H9 (cell line): ENCODE results near the gene ARHGAP25. TPM values are rescaled to one million over a fixed set of nuclear protein-coding genes. Genes with fewer than 3 reads are reported as not detected.

Experiments
- DNase-seq: peaks from one replicate; pipeline ENCODE4 v3.0.0-alpha.2; 2017
- H2AFZ ChIP-seq: one replicate; pipeline ENCODE4 v1.6.1; 2013; ENCODE audit warnings: mild to moderate bottlenecking, low read length, control low read depth, moderate library complexity
- H2AK5ac ChIP-seq: 2 replicates; pipeline ENCODE4 v1.6.1; 2013; ENCODE audit warnings: low read length, control low read depth, mixed read lengths; ENCODE audit not compliant: insufficient read length
- H2BK120ac ChIP-seq: one replicate; pipeline ENCODE4 v1.6.1; 2013; ENCODE audit warnings: low read depth, mild to moderate bottlenecking, low read length, control low read depth, inconsistent platforms; ENCODE audit not compliant: poor library complexity, severe bottlenecking
- H2BK12ac ChIP-seq: 2 replicates; pipeline ENCODE4 v1.6.1; 2013; ENCODE audit warnings: low read length, control low read depth, mixed read lengths, low read depth; ENCODE audit not compliant: insufficient read length
- H2BK15ac ChIP-seq: 2 replicates; pipeline ENCODE4 v1.6.1; 2013; ENCODE audit warnings: low read depth, low read length, control low read depth
- H2BK20ac ChIP-seq: one replicate; pipeline ENCODE4 v1.6.1; 2013; ENCODE audit warnings: low read depth, mild to moderate bottlenecking, low read length, control low read depth, inconsistent platforms; ENCODE audit not compliant: poor library complexity, severe bottlenecking
- H2BK5ac ChIP-seq: 2 replicates; pipeline ENCODE4 v1.6.1; 2013; ENCODE audit warnings: low read length, control low read depth, mixed read lengths; ENCODE audit not compliant: insufficient read length
- H3K14ac ChIP-seq: 2 replicates; pipeline ENCODE4 v1.6.1; 2013; ENCODE audit warnings: low read length, control low read depth; ENCODE audit not compliant: insufficient read depth
- H3K18ac ChIP-seq: 2 replicates; pipeline ENCODE4 v1.6.1; 2013; ENCODE audit warnings: low read depth, mild to moderate bottlenecking, mixed read lengths, low read length, control low read depth; ENCODE audit not compliant: insufficient read length
- H3K23ac ChIP-seq: 2 replicates; pipeline ENCODE4 v1.6.1; 2013; ENCODE audit warnings: low read length, control low read depth, mixed read lengths, low read depth; ENCODE audit not compliant: insufficient read length
- H3K23me2 ChIP-seq: 2 replicates; pipeline ENCODE4 v1.6.1; 2013; ENCODE audit warnings: low read depth, mild to moderate bottlenecking, mixed read lengths, low read length, control low read depth; ENCODE audit not compliant: insufficient read length, poor library complexity, severe bottlenecking
- H3K27ac ChIP-seq: 2 replicates; pipeline ENCODE4 v1.5.1; 2013; ENCODE audit warnings: low read length, control low read depth, mixed read lengths, low read depth; ENCODE audit not compliant: insufficient read length
- H3K27me3 ChIP-seq: 2 replicates; pipeline ENCODE4 v1.6.1; 2013; ENCODE audit warnings: low read length, control low read depth, inconsistent platforms; ENCODE audit not compliant: insufficient read depth
- H3K4ac ChIP-seq: 2 replicates; pipeline ENCODE4 v1.6.1; 2013; ENCODE audit warnings: low read depth, mild to moderate bottlenecking, control low read depth, inconsistent platforms, low read length, moderate library complexity
- H3K4me1 ChIP-seq: 2 replicates; pipeline ENCODE4 v1.6.1; 2013; ENCODE audit warnings: low read length, control low read depth, inconsistent platforms; ENCODE audit not compliant: insufficient read depth
- H3K4me2 ChIP-seq: 2 replicates; pipeline ENCODE4 v1.6.1; 2013; ENCODE audit warnings: low read length, control low read depth, mixed read lengths; ENCODE audit not compliant: insufficient read length, insufficient read depth
- H3K56ac ChIP-seq: 2 replicates; pipeline ENCODE4 v1.6.1; 2013; ENCODE audit warnings: low read depth, mild to moderate bottlenecking, mixed read lengths, low read length, control low read depth; ENCODE audit not compliant: insufficient read length
- H3K79me1 ChIP-seq: 2 replicates; pipeline ENCODE4 v1.6.1; 2013; ENCODE audit warnings: low read depth, mild to moderate bottlenecking, moderate library complexity, low read length, control low read depth, inconsistent platforms; ENCODE audit not compliant: insufficient read depth, poor library complexity, severe bottlenecking
- H3K79me2 ChIP-seq: 2 replicates; pipeline ENCODE4 v1.6.1; 2013; ENCODE audit warnings: low read length, control low read depth, inconsistent platforms; ENCODE audit not compliant: insufficient read depth
- H3K9ac ChIP-seq: 2 replicates; pipeline ENCODE4 v1.6.1; 2013; ENCODE audit warnings: low read length, control low read depth, mixed read lengths; ENCODE audit not compliant: insufficient read length; ENCODE audit errors: extremely low read depth
- H3K9me3 ChIP-seq: one replicate; pipeline ENCODE4 v1.6.1; 2013; ENCODE audit warnings: low read depth, low read length, inconsistent platforms; ENCODE audit not compliant: control insufficient read depth
- H3T11ph ChIP-seq: one replicate; pipeline ENCODE4 v1.6.1; 2013; ENCODE audit warnings: mild to moderate bottlenecking, low read length, control low read depth, inconsistent platforms
- H4K20me1 ChIP-seq: one replicate; pipeline ENCODE4 v1.6.1; 2013; ENCODE audit not compliant: control insufficient read depth, insufficient read length, insufficient read depth
- H4K5ac ChIP-seq: 2 replicates; pipeline ENCODE4 v1.6.1; 2013; ENCODE audit warnings: low read depth, mild to moderate bottlenecking, mixed read lengths, low read length, control low read depth; ENCODE audit not compliant: insufficient read length
- H4K8ac ChIP-seq: replicated peaks from 2 replicates; pipeline ENCODE4 v1.6.1; 2013; ENCODE audit warnings: low read length, control low read depth, mixed read lengths, low read depth; ENCODE audit not compliant: insufficient read length
- H4K91ac ChIP-seq: 2 replicates; pipeline ENCODE4 v1.6.1; 2013; ENCODE audit warnings: low read depth, mild to moderate bottlenecking, moderate library complexity, mixed read lengths, low read length, control low read depth; ENCODE audit not compliant: insufficient read length
- H3K27ac Mint-ChIP-seq, 3 experiments: 2 replicates in 2 of 3; 3 replicates in 1 of 3; pipeline ENCODE4 v1.8.0; 2020 to 2021; ENCODE audit warnings: mixed read lengths in 3 of 3, mild to moderate bottlenecking in 1 of 3, moderate library complexity in 1 of 3
- H3K27me3 Mint-ChIP-seq: 2 replicates; pipeline ENCODE4 v1.8.0; 2021; ENCODE audit warnings: low read depth, mild to moderate bottlenecking, moderate library complexity, mixed read lengths
- H3K36me3 Mint-ChIP-seq, 3 experiments: 2 replicates in 2 of 3; 3 replicates in 1 of 3; pipeline ENCODE4 v1.8.0; 2020 to 2021; ENCODE audit warnings: low read depth in 3 of 3, mixed read lengths in 3 of 3; ENCODE audit not compliant: insufficient read depth in 1 of 3
- H3K4me1 Mint-ChIP-seq, 2 experiments: 2 replicates each; pipeline ENCODE4 v1.8.0; 2020; ENCODE audit warnings: mixed read lengths in 2 of 2
- H3K4me3 Mint-ChIP-seq, 2 experiments: 2 replicates in 1 of 2; 3 replicates in 1 of 2; pipeline ENCODE4 v1.8.0; 2020 to 2021; ENCODE audit warnings: mild to moderate bottlenecking in 2 of 2, mixed read lengths in 2 of 2, moderate library complexity in 1 of 2
- H3K9me3 Mint-ChIP-seq, 2 experiments: 2 replicates in 1 of 2; 3 replicates in 1 of 2; pipeline ENCODE4 v1.8.0; 2020; ENCODE audit warnings: mild to moderate bottlenecking in 2 of 2, mixed read lengths in 2 of 2, moderate library complexity in 1 of 2
- CTCF ChIP-seq: fragments of 200-600 bp; sonication (generic); conservative IDR thresholded peaks from 3 replicates; pipeline ENCODE4 v1.8.0; 2021; ENCODE audit warnings: antibody characterized with exemption, mild to moderate bottlenecking
- WGBS: extraction: QIAGEN DNeasy Blood & Tissue Kit; methylation state at CpG from one replicate; pipeline ENCODE4 v1.1.7; 2013; ENCODE audit warnings: missing lambda C conversion rate, low lambda C conversion rate, mixed read lengths; ENCODE audit not compliant: insufficient read length; ENCODE audit errors: extremely low coverage; 5-methylcytosine and 5-hydroxymethylcytosine counted together
- total RNA-seq: library from RNA; stranded (reverse); gene quantifications from 2 replicates; pipeline ENCODE4 v1.2.1, GENCODE V29; 2021

ARHGAP25 gene
- total RNA-seq, 1 experiment from 2014 or later: 1.3 TPM

GRCh38 chr2:68764806-68765311 is 30.2 kb downstream of the ARHGAP25 start:
- Histone ChIP-seq H3K23ac (no peak overlapping the region), H3K14ac (peak overlapping the region; percentile 32), H2BK15ac (no peak overlapping the region), H2BK12ac (no peak overlapping the region), H2BK120ac (no peak overlapping the region), H3K79me1 (no peaks in the 10 kb centered on the region), H4K20me1 (no peaks in the 10 kb centered on the region), H3K23me2 (no peaks in the 10 kb centered on the region), H3K9me3 (no peaks in the 10 kb centered on the region), H2BK20ac (no peak overlapping the region), H2AFZ (no peak overlapping the region), H4K91ac (no peak overlapping the region), H4K8ac (no peak overlapping the region), H3K9ac (no peak overlapping the region), H3K27me3 (no peaks in the 10 kb centered on the region), H3K79me2 (no peaks in the 10 kb centered on the region), H4K5ac (no peak overlapping the region), H2BK5ac (no peak overlapping the region), H3K4me2 (no peak overlapping the region), H3K18ac (no peak overlapping the region), H3K56ac (no peak overlapping the region), H3K27ac (no peak overlapping the region), H3T11ph (no peak overlapping the region), H3K4me1 (peaks cover 5% of the 10 kb centered on the region), H2AK5ac (no peak overlapping the region), H3K4ac (no peak overlapping the region)
- no peak for TF ChIP-seq CTCF
- Mint-ChIP-seq H3K27me3 (no peaks in the 10 kb centered on the region), H3K4me3 (0 out of 5 replicates have a peak overlapping the region, but pooled peaks of 1 of the 2 experiments have one; percentile 31), H3K36me3 (no peaks in the 10 kb centered on the region; a peak in 1 of 7 replicates), H3K27ac (peak overlapping the region in 1 of 3 experiments; percentile 39; a peak in 3 of 7 replicates), H3K9me3 (no peaks in the 10 kb centered on the region; a peak in 1 of 5 replicates), H3K4me1 (peaks cover 25 to 32% of the 10 kb centered on the region in 2 experiments)
- no CpG with 5 or more reads among the region's 5 CpGs for WGBS
- no peak for DNase-seq
